ENCODE measurements around the gene PLEKHJ1.

DNA sequence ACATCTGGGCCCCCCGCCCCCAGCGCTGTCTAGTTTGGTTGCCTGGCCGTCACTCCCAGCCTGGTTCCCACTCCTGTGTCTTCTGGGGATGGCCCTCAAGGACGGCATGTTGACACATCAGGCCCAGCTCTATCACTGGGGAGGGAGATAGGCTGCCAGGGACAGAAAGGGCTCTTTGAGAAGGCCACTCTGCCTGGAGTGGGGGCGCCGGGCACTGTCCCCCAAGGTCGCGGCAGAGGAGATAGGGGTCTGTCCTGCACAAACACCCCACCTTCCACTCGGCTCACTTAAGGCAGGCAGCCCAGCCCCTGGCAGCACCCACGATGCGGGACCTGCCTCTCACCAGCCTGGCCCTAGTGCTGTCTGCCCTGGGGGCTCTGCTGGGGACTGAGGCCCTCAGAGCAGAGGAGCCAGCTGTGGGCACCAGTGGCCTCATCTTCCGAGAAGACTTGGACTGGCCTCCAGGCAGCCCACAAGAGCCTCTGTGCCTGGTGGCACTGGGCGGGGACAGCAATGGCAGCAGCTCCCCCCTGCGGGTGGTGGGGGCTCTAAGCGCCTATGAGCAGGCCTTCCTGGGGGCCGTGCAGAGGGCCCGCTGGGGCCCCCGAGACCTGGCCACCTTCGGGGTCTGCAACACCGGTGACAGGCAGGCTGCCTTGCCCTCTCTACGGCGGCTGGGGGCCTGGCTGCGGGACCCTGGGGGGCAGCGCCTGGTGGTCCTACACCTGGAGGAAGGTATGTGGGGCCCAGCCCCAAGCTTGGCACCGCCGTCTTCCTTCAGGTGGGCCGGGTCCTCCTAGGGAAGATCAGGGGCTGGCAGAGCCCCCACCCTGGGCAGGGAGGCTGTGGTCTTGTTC lies 13.1 kb upstream of the PLEKHJ1 start, which contains the start of gene AMH:
- TF ChIP-seq, protein P1, sequence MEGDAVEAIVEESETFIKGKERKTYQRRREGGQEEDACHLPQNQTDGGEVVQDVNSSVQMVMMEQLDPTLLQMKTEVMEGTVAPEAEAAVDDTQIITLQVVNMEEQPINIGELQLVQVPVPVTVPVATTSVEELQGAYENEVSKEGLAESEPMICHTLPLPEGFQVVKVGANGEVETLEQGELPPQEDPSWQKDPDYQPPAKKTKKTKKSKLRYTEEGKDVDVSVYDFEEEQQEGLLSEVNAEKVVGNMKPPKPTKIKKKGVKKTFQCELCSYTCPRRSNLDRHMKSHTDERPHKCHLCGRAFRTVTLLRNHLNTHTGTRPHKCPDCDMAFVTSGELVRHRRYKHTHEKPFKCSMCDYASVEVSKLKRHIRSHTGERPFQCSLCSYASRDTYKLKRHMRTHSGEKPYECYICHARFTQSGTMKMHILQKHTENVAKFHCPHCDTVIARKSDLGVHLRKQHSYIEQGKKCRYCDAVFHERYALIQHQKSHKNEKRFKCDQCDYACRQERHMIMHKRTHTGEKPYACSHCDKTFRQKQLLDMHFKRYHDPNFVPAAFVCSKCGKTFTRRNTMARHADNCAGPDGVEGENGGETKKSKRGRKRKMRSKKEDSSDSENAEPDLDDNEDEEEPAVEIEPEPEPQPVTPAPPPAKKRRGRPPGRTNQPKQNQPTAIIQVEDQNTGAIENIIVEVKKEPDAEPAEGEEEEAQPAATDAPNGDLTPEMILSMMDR (IDR thresholded peaks at IDR 0.05): no peak
- TF ChIP-seq POLR2AphosphoS5 (IDR thresholded peaks at IDR 0.05) (no peak), POLR2A (IDR thresholded peaks at IDR 0.05) (no peak)
